Upper lobe of left lung (tissue), 6 donors: ENCODE data around the gene SUMO1. TPM values are rescaled to one million over a fixed set of nuclear protein-coding genes. Genes with fewer than 3 reads are reported as not detected.

Source experiments
- ATAC-seq, 2 donors: fragments of 200-7000 bp; cut with Tn5 transposase; one replicate each; pipeline ENCODE4 v1.9.1; 2022; ENCODE audit warnings: mild to moderate bottlenecking in 2 of 2, moderate library complexity in 2 of 2; ENCODE audit not compliant: low FRiP score in 2 of 2
- DNase-seq, 2 donors: peaks; one replicate each; pipeline ENCODE4 v3.0.0-alpha.2; 2019 to 2020
- H3K27ac ChIP-seq, 4 donors: fragments of 200-600 bp; sonication (generic); one replicate each; pipeline ENCODE4 v1.5.1; 2016 to 2019
- H3K27me3 ChIP-seq, 4 donors: fragments of 200-600 bp; sonication (generic); one replicate each; pipeline ENCODE4 v1.5.1; 2017 to 2019
- H3K36me3 ChIP-seq, 4 donors: fragments of 200-600 bp; sonication (generic); one replicate each; pipeline ENCODE4 v1.5.1; 2016 to 2019
- H3K4me1 ChIP-seq, 4 donors: fragments of 200-600 bp; sonication (generic); one replicate each; pipeline ENCODE4 v1.5.1; 2018 to 2019
- H3K4me3 ChIP-seq, 4 donors: fragments of 200-600 bp; sonication (generic); one replicate each; pipeline ENCODE4 v1.5.1; 2017 to 2019; ENCODE audit warnings: mild to moderate bottlenecking in 2 of 4, moderate library complexity in 1 of 4
- H3K9me3 ChIP-seq, 4 donors: fragments of 200-600 bp; sonication (generic); one replicate each; pipeline ENCODE4 v1.5.1; 2018 to 2019
- CTCF ChIP-seq, 6 experiments: fragments of 450-650 bp in 4 of 6; fragments of 200-600 bp in 2 of 6; sonication (generic) in 2 of 6; IDR thresholded peaks; one replicate each; pipeline ENCODE4 v1.5.1; 2016 to 2019; ENCODE audit warnings: antibody characterized with exemption in 6 of 6
- EP300 ChIP-seq, 4 donors: sonication (generic); formaldehyde crosslinking; IDR thresholded peaks; one replicate each; pipeline ENCODE4 v1.5.1; 2017; ENCODE audit warnings: antibody characterized with exemption in 4 of 4, control low read depth in 2 of 4
- POLR2A ChIP-seq, 4 donors: fragments of 450-650 bp; IDR thresholded peaks; one replicate each; pipeline ENCODE4 v1.5.1; 2016 to 2017; ENCODE audit warnings: antibody characterized with exemption in 4 of 4, mild to moderate bottlenecking in 2 of 4
- POLR2AphosphoS5 ChIP-seq, 2 donors: sonication (generic); formaldehyde crosslinking; IDR thresholded peaks; one replicate each; pipeline ENCODE4 v1.5.1; 2017; ENCODE audit warnings: antibody characterized with exemption in 2 of 2
- WGBS, 2 donors: methylation state at CpG; one replicate each; pipeline ENCODE4 v1.1.5; 2017 to 2018; 5-methylcytosine and 5-hydroxymethylcytosine counted together
- total RNA-seq, 6 donors: library from RNA; depleted of rRNA in 4 of 6; stranded (reverse); fragments of >200 nt in 4 of 6; gene quantifications; one replicate each; pipeline versions ENCODE4 v1.1.0 to v1.2.1, GENCODE V29; 2016 to 2021
- donor health status: DM: no; HTN: no; CAD: no; lungs with moderate emphysema.
- donor health status: DM: no; HTN: yes; CAD: no; lungs with severe emphysema.

The SUMO1 gene
- total RNA-seq, 6 donors from 2014 or later, result 41.1 to 101 (median 59.6) TPM

GRCh38 chr2:202221873-202222272, 16.5 kb downstream of the SUMO1 start:
- ATAC-seq, result no peak
- TF ChIP-seq EP300 (IDR thresholded peaks at IDR 0.05), result no peak
- TF ChIP-seq POLR2AphosphoS5 (IDR thresholded peaks at IDR 0.05), result no peak
- no peak for TF ChIP-seq CTCF (IDR thresholded peaks at IDR 0.05)
- TF ChIP-seq POLR2A (IDR thresholded peaks at IDR 0.05), result no peak
- Histone ChIP-seq H3K36me3 (peaks cover 0 to 43% (median 8%) of the 10 kb centered on the region in 4 donors), H3K27me3 (no peaks in the 10 kb centered on the region), H3K4me3 (no peak overlapping the region), H3K9me3 (no peaks in the 10 kb centered on the region), H3K4me1 (peaks cover 0 to 5% (median 0%) of the 10 kb centered on the region in 4 donors), H3K27ac (no peak overlapping the region)
- DNase-seq, result no peak
- 67 to 95% methylated on average over 1 of the region's 1 CpG for WGBS, 2 donors

GRCh38 chr2:202215179-202215578, 23.2 kb downstream of the SUMO1 start:
- no peak for TF ChIP-seq CTCF (IDR thresholded peaks at IDR 0.05)
- TF ChIP-seq POLR2AphosphoS5 (IDR thresholded peaks at IDR 0.05), result no peak
- no peak for TF ChIP-seq POLR2A (IDR thresholded peaks at IDR 0.05)
- no peak for TF ChIP-seq EP300 (IDR thresholded peaks at IDR 0.05)
- WGBS, 2 donors, result 94 to 100% methylated on average over 1 of the region's 1 CpG
- ATAC-seq (no peak), DNase-seq (no peak)
- no peaks in the 10 kb centered on the region for H3K27me3 ChIP-seq
- no peaks in the 10 kb centered on the region for H3K9me3 ChIP-seq
- H3K4me3 ChIP-seq, result no peak overlapping the region
- H3K36me3 ChIP-seq, result peaks cover 13 to 77% (median 16%) of the 10 kb centered on the region in 4 donors
- H3K4me1 ChIP-seq, result no peaks in the 10 kb centered on the region
- no peak overlapping the region for H3K27ac ChIP-seq

GRCh38 chr2:202208526-202208925, 29.9 kb downstream of the SUMO1 start:
- no peak for TF ChIP-seq CTCF (IDR thresholded peaks at IDR 0.05)
- TF ChIP-seq POLR2AphosphoS5 (IDR thresholded peaks at IDR 0.05), result no peak
- no peak for TF ChIP-seq EP300 (IDR thresholded peaks at IDR 0.05)
- no peak for TF ChIP-seq POLR2A (IDR thresholded peaks at IDR 0.05)
- Histone ChIP-seq H3K27me3 (no peaks in the 10 kb centered on the region), H3K4me1 (no peaks in the 10 kb centered on the region), H3K36me3 (peaks cover 6 to 79% (median 16%) of the 10 kb centered on the region in 4 donors), H3K4me3 (no peak overlapping the region), H3K9me3 (no peaks in the 10 kb centered on the region), H3K27ac (no peak overlapping the region)
- DNase-seq (no peak), ATAC-seq (no peak)

- Histone ChIP-seq H3K27me3 (no peaks in the 10 kb centered on the region), H3K27ac (no peak overlapping the region), H3K4me1 (no peaks in the 10 kb centered on the region), H3K36me3 (peaks cover 0 to 43% (median 4%) of the 10 kb centered on the region in 4 donors), H3K9me3 (no peaks in the 10 kb centered on the region), H3K4me3 (no peak overlapping the region)
- no peak for DNase-seq
- TF ChIP-seq CTCF (IDR thresholded peaks at IDR 0.05), result no peak
- TF ChIP-seq POLR2A (IDR thresholded peaks at IDR 0.05), result no peak
- TF ChIP-seq POLR2AphosphoS5 (IDR thresholded peaks at IDR 0.05), result no peak
- TF ChIP-seq EP300 (IDR thresholded peaks at IDR 0.05), result no peak
- 91 to 92% methylated on average over 2 of the region's 2 CpGs for WGBS, 2 donors
- no peak for ATAC-seq
Measured at GRCh38 chr2:202204855-202205254, 33.5 kb downstream of the SUMO1 start.

- Histone ChIP-seq H3K36me3 (peaks cover 0 to 28% (median 4%) of the 10 kb centered on the region in 4 donors), H3K4me3 (no peak overlapping the region), H3K9me3 (no peaks in the 10 kb centered on the region), H3K27ac (no peak overlapping the region), H3K27me3 (no peaks in the 10 kb centered on the region), H3K4me1 (no peaks in the 10 kb centered on the region)
- no peak for TF ChIP-seq EP300 (IDR thresholded peaks at IDR 0.05)
- TF ChIP-seq POLR2AphosphoS5 (IDR thresholded peaks at IDR 0.05), result no peak
- 74 to 90% methylated on average over 5 of the region's 5 CpGs for WGBS, 2 donors
- ATAC-seq, result no peak
- no peak for DNase-seq
Measured at GRCh38 chr2:202203348-202203747, 35.0 kb downstream of the SUMO1 start.
